Spleen (tissue), 11 donors: ENCODE results near the gene SEC24C. TPM values are rescaled to one million over a fixed set of nuclear protein-coding genes. Genes with fewer than 3 reads are reported as not detected.

Source experiments
- DNase-seq: peaks from one replicate; pipeline ENCODE4 v3.0.0-alpha.2; 2020
- H3K27ac ChIP-seq, 8 donors: fragments of 200-600 bp; sonication (generic) in 7 of 8; 1 replicate in 4 of 8; 2 replicates in 4 of 8; pipeline versions ENCODE4 v1.5.0 to v1.8.0; 2016 to 2021; ENCODE audit warnings: inconsistent platforms in 4 of 8, mild to moderate bottlenecking in 4 of 8, moderate library complexity in 1 of 8
- H3K27me3 ChIP-seq, 7 donors: fragments of 200-600 bp; sonication (generic) in 6 of 7; replicated peaks in 1 of 7; 1 replicate in 4 of 7; 2 replicates in 3 of 7; pipeline versions ENCODE4 v1.5.0 to v1.8.0; 2016 to 2021; ENCODE audit warnings: inconsistent platforms in 3 of 7, mild to moderate bottlenecking in 1 of 7
- H3K36me3 ChIP-seq, 6 donors: fragments of 200-600 bp; sonication (generic) in 5 of 6; 1 replicate in 4 of 6; 2 replicates in 2 of 6; pipeline versions ENCODE4 v1.5.0 to v1.8.0; 2016 to 2021; ENCODE audit warnings: inconsistent platforms in 2 of 6
- H3K4me1 ChIP-seq, 6 donors: fragments of 200-600 bp; sonication (generic) in 5 of 6; 1 replicate in 3 of 6; 2 replicates in 3 of 6; pipeline versions ENCODE4 v1.5.0 to v1.8.0; 2016 to 2021; ENCODE audit warnings: inconsistent platforms in 3 of 6
- H3K4me3 ChIP-seq, 8 donors: fragments of 200-600 bp; sonication (generic) in 7 of 8; 1 replicate in 4 of 8; 2 replicates in 4 of 8; pipeline versions ENCODE4 v1.5.0 to v1.8.0; 2016 to 2021; ENCODE audit warnings: inconsistent platforms in 4 of 8, mild to moderate bottlenecking in 4 of 8, moderate library complexity in 2 of 8
- H3K9me3 ChIP-seq, 8 donors: fragments of 200-600 bp; sonication (generic) in 7 of 8; 1 replicate in 4 of 8; 2 replicates in 4 of 8; pipeline versions ENCODE4 v1.5.0 to v1.8.0; 2016 to 2021; ENCODE audit warnings: inconsistent platforms in 4 of 8
- POLR2A ChIP-seq, 3 donors: fragments of 450-650 bp; IDR thresholded peaks; one replicate each; pipeline ENCODE4 v1.5.1; 2017; ENCODE audit warnings: antibody characterized with exemption in 3 of 3, mild to moderate bottlenecking in 1 of 3
- POLR2AphosphoS5 ChIP-seq, 3 donors: sonication (generic); formaldehyde crosslinking; IDR thresholded peaks; one replicate each; pipeline ENCODE4 v1.5.1; 2017; ENCODE audit warnings: antibody characterized with exemption in 3 of 3
- WGBS, 5 donors: extraction: QIAGEN DNeasy Blood & Tissue Kit in 3 of 5; methylation state at CpG; one replicate each; pipeline versions ENCODE4 v1.1.5 to v1.1.7; 2013 to 2018; 5-methylcytosine and 5-hydroxymethylcytosine counted together
- intact Hi-C: fragments of 100-400 bp; cut with DNase I; formaldehyde crosslinking; loops from one replicate; pipeline ENCODE4 v1.15.0; 2023; ENCODE audit warnings: low total_unique reads
- polyA plus RNA-seq, 3 donors: library from polyadenylated mRNA; stranded (reverse); fragments of 200-250 nt; gene quantifications; one replicate each; pipeline ENCODE4 v1.2.1, GENCODE V29; 2013
- total RNA-seq, 7 donors: library from RNA; depleted of rRNA in 3 of 7; stranded (reverse); fragments of >200 nt in 3 of 7; fragmentation: NEBNext Ultra II Directional in 4 of 7; extraction: Animal tissue kit (Norgen Biotek cat#: 25700) in 4 of 7; gene quantifications; one replicate each; pipeline versions ENCODE4 v1.1.0 to v1.2.1, GENCODE V29; 2016 to 2021
- TF ChIP-seq, protein P1 (sequence below), 11 experiments: fragments of 200-600 bp in 7 of 11; fragments of 450-650 bp in 4 of 11; sonication (generic) in 4 of 11; IDR thresholded peaks in 8 of 11; conservative IDR thresholded peaks in 3 of 11; 1 replicate in 7 of 11; 2 replicates in 4 of 11; pipeline versions ENCODE4 v1.4.0 to v1.8.0; 2016 to 2021; ENCODE audit warnings: antibody characterized with exemption in 11 of 11, inconsistent platforms in 4 of 11, mild to moderate bottlenecking in 1 of 11
- donor health status: healthy with polysubstance abuse.
- donor health status: DM: no; HTN: no; CAD: no; lungs with moderate emphysema.
- donor health status: DM: no; HTN: no; CAD: no.
- donor health status: Bipolar disorder and iron deficiency.
- donor health status: healthy.
- donor health status: DM: no; HTN: no; CAD: no.
- donor health status: DM: yes; HTN: yes; CAD: no.

The SEC24C gene
- total and polyA plus RNA-seq, 10 donors = 20.4 to 75.6 (median 62.4) TPM

DNA sequence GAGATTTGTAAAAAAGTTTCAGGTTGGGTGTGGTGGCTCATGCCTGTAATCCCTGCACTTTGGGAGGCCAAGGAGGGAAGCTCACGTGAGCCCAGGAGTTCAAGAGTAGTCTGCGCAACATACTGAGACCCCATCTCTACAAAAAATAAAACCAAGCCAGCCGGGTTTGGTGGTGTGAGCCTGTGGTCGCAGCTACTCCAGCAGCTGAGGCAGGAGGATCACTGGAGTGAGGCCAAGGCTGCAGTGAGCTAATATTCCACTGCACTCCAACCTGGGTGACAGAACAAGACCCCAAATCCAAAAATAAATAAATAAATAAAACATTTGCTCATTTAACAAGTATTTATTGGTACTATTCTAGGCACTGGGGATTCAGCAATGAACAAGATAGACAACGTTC, 36.1 kb downstream of the SEC24C start:
- Histone ChIP-seq H3K36me3 (peaks cover 0 to 59% (median 32%) of the 10 kb centered on the region in 6 donors), H3K27ac (no peak overlapping the region), H3K4me1 (peaks cover 39 to 93% (median 67%) of the 10 kb centered on the region in 6 donors), H3K9me3 (no peaks in the 10 kb centered on the region), H3K27me3 (no peaks in the 10 kb centered on the region), H3K4me3 (peak overlapping the region in 2 of 8 donors; percentile 88 to 93)
- TF ChIP-seq POLR2AphosphoS5 (IDR thresholded peaks at IDR 0.05) = no peak
- TF ChIP-seq, protein P1, sequence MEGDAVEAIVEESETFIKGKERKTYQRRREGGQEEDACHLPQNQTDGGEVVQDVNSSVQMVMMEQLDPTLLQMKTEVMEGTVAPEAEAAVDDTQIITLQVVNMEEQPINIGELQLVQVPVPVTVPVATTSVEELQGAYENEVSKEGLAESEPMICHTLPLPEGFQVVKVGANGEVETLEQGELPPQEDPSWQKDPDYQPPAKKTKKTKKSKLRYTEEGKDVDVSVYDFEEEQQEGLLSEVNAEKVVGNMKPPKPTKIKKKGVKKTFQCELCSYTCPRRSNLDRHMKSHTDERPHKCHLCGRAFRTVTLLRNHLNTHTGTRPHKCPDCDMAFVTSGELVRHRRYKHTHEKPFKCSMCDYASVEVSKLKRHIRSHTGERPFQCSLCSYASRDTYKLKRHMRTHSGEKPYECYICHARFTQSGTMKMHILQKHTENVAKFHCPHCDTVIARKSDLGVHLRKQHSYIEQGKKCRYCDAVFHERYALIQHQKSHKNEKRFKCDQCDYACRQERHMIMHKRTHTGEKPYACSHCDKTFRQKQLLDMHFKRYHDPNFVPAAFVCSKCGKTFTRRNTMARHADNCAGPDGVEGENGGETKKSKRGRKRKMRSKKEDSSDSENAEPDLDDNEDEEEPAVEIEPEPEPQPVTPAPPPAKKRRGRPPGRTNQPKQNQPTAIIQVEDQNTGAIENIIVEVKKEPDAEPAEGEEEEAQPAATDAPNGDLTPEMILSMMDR (IDR thresholded peaks at IDR 0.05 in 8 of 11, conservative IDR thresholded peaks at IDR 0.05 in 3 of 11) = no peak
- intact Hi-C loops = no loop called here
- 55 to 78% (median 73%) methylated on average over 5 of the region's 5 CpGs for WGBS, 5 donors
- no peak for DNase-seq

DNA sequence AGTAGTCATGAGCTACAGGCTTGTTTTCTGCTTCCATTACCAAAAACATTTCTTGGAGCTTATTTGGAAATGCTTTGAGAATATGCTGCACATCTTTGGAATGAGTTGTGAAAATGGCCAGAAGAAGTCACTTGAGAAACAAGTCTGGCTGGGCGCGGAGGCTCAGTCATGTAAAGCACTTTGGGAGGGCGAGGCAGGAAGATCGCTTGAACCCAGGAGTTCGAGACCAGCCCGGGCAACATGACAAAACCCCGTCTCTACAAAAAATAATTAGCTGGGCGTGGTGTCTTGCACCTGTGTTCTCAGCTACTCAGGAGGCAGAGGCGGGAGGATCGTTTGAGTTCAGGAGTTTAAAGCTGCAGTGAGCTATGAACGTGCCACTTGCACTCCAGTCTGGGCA, 36.8 kb downstream of the SEC24C start:
- intact Hi-C loops = no loop called here
- no peak for TF ChIP-seq POLR2A (IDR thresholded peaks at IDR 0.05)
- TF ChIP-seq, protein P1 (IDR thresholded peaks at IDR 0.05 in 8 of 11, conservative IDR thresholded peaks at IDR 0.05 in 3 of 11) = no peak
- no peak for TF ChIP-seq POLR2AphosphoS5 (IDR thresholded peaks at IDR 0.05)
- WGBS, 5 donors = 26 to 40% (median 36%) methylated on average over 11 of the region's 11 CpGs
- peaks cover 0 to 53% (median 26%) of the 10 kb centered on the region in 6 donors for H3K36me3 ChIP-seq
- peak overlapping the region in 5 of 8 donors; percentile 92 to 97 (median 94) for H3K27ac ChIP-seq
- H3K4me3 ChIP-seq = peak overlapping the region; percentile 62 to 93 (median 84)
- no peaks in the 10 kb centered on the region for H3K9me3 ChIP-seq
- no peak for DNase-seq
- H3K4me1 ChIP-seq = peaks cover 33 to 88% (median 61%) of the 10 kb centered on the region in 6 donors
- H3K27me3 ChIP-seq = no peaks in the 10 kb centered on the region

- Histone ChIP-seq H3K4me3 (peak overlapping the region; percentile 62 to 93 (median 84)), H3K4me1 (peaks cover 34 to 88% (median 61%) of the 10 kb centered on the region in 6 donors), H3K27ac (peak overlapping the region; percentile 76 to 97 (median 94)), H3K9me3 (no peaks in the 10 kb centered on the region), H3K27me3 (no peaks in the 10 kb centered on the region), H3K36me3 (peaks cover 0 to 47% (median 20%) of the 10 kb centered on the region in 6 donors)
- TF ChIP-seq POLR2A (IDR thresholded peaks at IDR 0.05) = no peak
- TF ChIP-seq POLR2AphosphoS5 (IDR thresholded peaks at IDR 0.05) = no peak
- TF ChIP-seq, protein P1 (IDR thresholded peaks at IDR 0.05 in 8 of 11, conservative IDR thresholded peaks at IDR 0.05 in 3 of 11) = no peak
- WGBS, 5 donors = 0 to 2% (median 1%) methylated on average over 14 of the region's 14 CpGs
- no peak for DNase-seq
- intact Hi-C loops = no loop called here
Measured at GRCh38 chr10:73781548-73781878, 37.3 kb downstream of the SEC24C start.

DNA sequence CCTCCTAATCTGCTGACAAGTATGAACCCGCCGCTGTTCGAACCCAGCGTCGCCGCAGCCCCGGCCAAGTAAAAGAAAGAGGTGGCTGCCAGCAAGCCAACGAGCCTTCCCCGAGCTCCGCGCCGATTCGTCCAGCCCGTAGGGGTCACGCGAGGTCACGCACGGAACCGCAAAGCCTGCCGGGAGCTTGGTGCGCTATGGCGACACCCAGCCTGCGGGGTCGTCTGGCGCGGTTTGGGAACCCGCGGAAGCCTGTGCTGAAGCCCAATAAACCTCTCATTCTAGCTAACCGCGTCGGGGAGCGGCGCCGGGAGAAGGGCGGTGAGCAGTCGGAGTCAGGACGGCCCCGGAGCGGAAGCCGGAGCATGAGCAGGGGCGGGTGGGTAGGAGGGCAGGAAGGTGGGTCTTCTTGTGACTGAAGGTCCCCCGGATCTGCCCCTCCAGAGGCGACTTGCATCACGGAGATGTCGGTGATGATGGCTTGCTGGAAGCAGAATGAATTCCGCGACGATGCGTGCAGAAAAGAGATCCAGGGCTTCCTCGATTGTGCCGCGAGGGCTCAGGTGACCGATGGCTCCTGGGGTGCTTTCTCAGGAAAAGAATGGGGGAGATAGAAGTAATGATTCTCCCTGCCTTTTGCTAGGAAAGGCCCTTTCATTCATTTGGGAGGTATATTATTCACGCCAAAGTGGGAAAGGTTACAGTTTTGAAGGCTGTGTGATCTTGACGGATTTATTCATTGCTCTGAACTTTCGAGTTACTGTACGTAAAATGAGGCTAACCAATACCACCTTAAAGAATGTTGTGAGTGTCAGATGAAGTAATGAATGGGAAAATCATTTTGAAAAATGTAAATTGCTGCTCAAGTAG, 37.9 kb downstream of the SEC24C start, which contains the start of gene CHCHD1:
CHCHD1 (plus strand) TSS at position 170 of the 870 bp plus-strand sequence; CDS start at position 198, 28 bp downstream.
- Histone ChIP-seq H3K27me3 (no peaks in the 10 kb centered on the region), H3K4me1 (peaks cover 39 to 88% (median 64%) of the 10 kb centered on the region in 6 donors), H3K36me3 (peaks cover 0 to 41% (median 20%) of the 10 kb centered on the region in 6 donors), H3K27ac (peak within 1 kb of the TSS; percentile 76 to 97 (median 94)), H3K9me3 (no peaks in the 10 kb centered on the region), H3K4me3 (peak within 1 kb of the TSS; percentile 62 to 93 (median 84))
- DNase-seq = peak; percentile 98
- WGBS, 5 donors = 0 to 1% (median 0%) methylated on average over 41 to 57 of the region's 57 CpGs
- intact Hi-C loops = no loop called here
- TF ChIP-seq, protein P1 (IDR thresholded peaks at IDR 0.05 in 8 of 11, conservative IDR thresholded peaks at IDR 0.05 in 3 of 11) = peak in 1 of 11 experiments; percentile 23
- TF ChIP-seq POLR2AphosphoS5 (IDR thresholded peaks at IDR 0.05) = peak; percentile 95 to 98 (median 97)
- peak in 1 of 3 donors; percentile 25 for TF ChIP-seq POLR2A (IDR thresholded peaks at IDR 0.05)
